OCI-LY3 (cell line): ENCODE data around the gene TLE6.

Source experiments
- EZH2phosphoT487 ChIP-seq: fragments of 200-600 bp; shearing (Covaris generic); IDR thresholded peaks from 2 replicates; pipeline ENCODE4 v1.6.1; 2018; ENCODE audit warnings: antibody characterized with exemption, mixed run types, low read depth
- TF ChIP-seq, protein P1 (sequence below): fragments of 200-600, 300-600 bp; sonication (generic); IDR thresholded peaks from 2 replicates; pipeline ENCODE4 v1.5.1; 2014; ENCODE audit warnings: antibody characterized with exemption, low read length, low read depth

DNA sequence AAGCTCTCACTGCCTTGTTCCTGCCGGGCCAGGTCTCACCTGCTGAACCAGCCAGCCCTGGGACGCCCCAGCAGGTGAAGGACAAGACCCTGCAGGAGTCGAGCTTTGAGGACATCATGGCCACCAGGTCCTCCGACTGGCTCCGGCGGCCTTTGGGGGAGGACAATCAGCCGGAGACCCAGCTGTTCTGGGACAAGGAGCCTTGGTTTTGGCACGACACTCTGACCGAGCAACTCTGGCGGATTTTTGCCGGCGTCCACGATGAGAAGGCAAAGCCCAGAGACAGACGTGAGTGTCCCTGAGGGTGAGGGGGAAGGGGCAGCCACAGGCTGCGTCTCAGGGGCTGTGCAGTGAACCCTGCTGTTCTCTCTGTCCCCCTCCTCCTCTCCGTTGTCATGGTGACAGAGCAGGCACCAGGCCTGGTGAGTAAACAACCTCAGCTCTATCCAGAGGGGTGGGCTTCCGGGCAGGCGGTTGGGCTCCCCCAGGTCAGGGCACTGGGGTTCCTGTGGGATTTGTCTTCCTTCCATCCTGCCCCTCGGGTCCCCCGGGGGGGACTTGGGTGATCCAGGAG, 9.7 kb downstream of the TLE6 start:
- TF ChIP-seq, protein P1, sequence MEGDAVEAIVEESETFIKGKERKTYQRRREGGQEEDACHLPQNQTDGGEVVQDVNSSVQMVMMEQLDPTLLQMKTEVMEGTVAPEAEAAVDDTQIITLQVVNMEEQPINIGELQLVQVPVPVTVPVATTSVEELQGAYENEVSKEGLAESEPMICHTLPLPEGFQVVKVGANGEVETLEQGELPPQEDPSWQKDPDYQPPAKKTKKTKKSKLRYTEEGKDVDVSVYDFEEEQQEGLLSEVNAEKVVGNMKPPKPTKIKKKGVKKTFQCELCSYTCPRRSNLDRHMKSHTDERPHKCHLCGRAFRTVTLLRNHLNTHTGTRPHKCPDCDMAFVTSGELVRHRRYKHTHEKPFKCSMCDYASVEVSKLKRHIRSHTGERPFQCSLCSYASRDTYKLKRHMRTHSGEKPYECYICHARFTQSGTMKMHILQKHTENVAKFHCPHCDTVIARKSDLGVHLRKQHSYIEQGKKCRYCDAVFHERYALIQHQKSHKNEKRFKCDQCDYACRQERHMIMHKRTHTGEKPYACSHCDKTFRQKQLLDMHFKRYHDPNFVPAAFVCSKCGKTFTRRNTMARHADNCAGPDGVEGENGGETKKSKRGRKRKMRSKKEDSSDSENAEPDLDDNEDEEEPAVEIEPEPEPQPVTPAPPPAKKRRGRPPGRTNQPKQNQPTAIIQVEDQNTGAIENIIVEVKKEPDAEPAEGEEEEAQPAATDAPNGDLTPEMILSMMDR: no peak
- no peak for TF ChIP-seq EZH2phosphoT487
